Testis (tissue), 3 donors: ENCODE measurements around the gene LAMB4. TPM values are rescaled to one million over a fixed set of nuclear protein-coding genes. Genes with fewer than 3 reads are reported as not detected.

ENCODE experiments used
- DNase-seq: peaks from one replicate; pipeline ENCODE4 v3.0.0-alpha.2; 2019
- H3K27ac ChIP-seq, 2 donors: fragments of 200-600 bp; sonication (generic); one replicate each; pipeline ENCODE4 v1.5.1; 2019
- H3K27me3 ChIP-seq: fragments of 200-600 bp; sonication (generic); one replicate; pipeline ENCODE4 v1.5.1; 2019
- H3K36me3 ChIP-seq: fragments of 200-600 bp; sonication (generic); one replicate; pipeline ENCODE4 v1.5.1; 2017; ENCODE audit warnings: low read depth; ENCODE audit errors: missing control alignments
- H3K4me1 ChIP-seq: fragments of 200-600 bp; sonication (generic); one replicate; pipeline ENCODE4 v1.5.1; 2019
- H3K4me3 ChIP-seq, 2 donors: fragments of 200-600 bp; sonication (generic); one replicate each; pipeline ENCODE4 v1.5.1; 2017 to 2019
- H3K9me3 ChIP-seq: fragments of 200-600 bp; sonication (generic); one replicate; pipeline ENCODE4 v1.5.1; 2017
- CTCF ChIP-seq, 3 experiments: fragments of 450-650 bp in 2 of 3; fragments of 200-600 bp in 1 of 3; sonication (generic) in 1 of 3; IDR thresholded peaks; one replicate each; pipeline ENCODE4 v1.5.1; 2016 to 2019; ENCODE audit warnings: antibody characterized with exemption in 3 of 3, mild to moderate bottlenecking in 2 of 3, moderate library complexity in 1 of 3
- POLR2A ChIP-seq: fragments of 450-650 bp; IDR thresholded peaks from one replicate; pipeline ENCODE4 v1.6.1; 2017; ENCODE audit warnings: antibody characterized with exemption, mild to moderate bottlenecking, moderate library complexity
- WGBS, 2 donors: methylation state at CpG; one replicate each; pipeline ENCODE4 v1.1.5; 2018; 5-methylcytosine and 5-hydroxymethylcytosine counted together
- intact Hi-C: fragments of 100-400 bp; cut with DNase I; formaldehyde crosslinking; loops from one replicate; pipeline ENCODE4 v1.15.1; 2023; ENCODE audit warnings: low total_unique reads
- polyA plus RNA-seq: library from polyadenylated mRNA; stranded (reverse); fragments of 350-450 nt; fragmentation: Illumina TruSeq; extraction: RNeasy Lipid Tissue Mini Kit (QIAGEN cat#74804); gene quantifications from one replicate; pipeline ENCODE4 v1.2.3, GENCODE V29; 2014; ENCODE audit warnings: low read depth, low replicate concordance; ENCODE audit not compliant: insufficient read depth
- total RNA-seq, 2 donors: library from RNA; depleted of rRNA; stranded (reverse); fragments of >200 nt; gene quantifications; one replicate each; pipeline ENCODE4 v1.2.3, GENCODE V29; 2016

The LAMB4 gene
- total and polyA plus RNA-seq, 3 donors from 2014 or later: 2.8 to 3.1 (median 3.0) TPM

GRCh38 chr7:108167460-108167859, 37.3 kb upstream of the LAMB4 start:
- Histone ChIP-seq H3K9me3 (no peaks in the 10 kb centered on the region), H3K4me3 (no peak overlapping the region), H3K27me3 (no peaks in the 10 kb centered on the region), H3K27ac (no peak overlapping the region), H3K36me3 (no peaks in the 10 kb centered on the region), H3K4me1 (no peaks in the 10 kb centered on the region)
- no peak for TF ChIP-seq CTCF (IDR thresholded peaks at IDR 0.05)
- TF ChIP-seq POLR2A: no peak
- no peak for DNase-seq
- 77 to 79% methylated on average over 7 of the region's 7 CpGs for WGBS, 2 donors
- intact Hi-C loops: no loop called here

GRCh38 chr7:108166687-108167086, 36.5 kb upstream of the LAMB4 start:
- no peaks in the 10 kb centered on the region for H3K27me3 ChIP-seq
- H3K4me3 ChIP-seq: no peak overlapping the region
- TF ChIP-seq CTCF (IDR thresholded peaks at IDR 0.05) (no peak), POLR2A (no peak)
- H3K4me1 ChIP-seq: no peaks in the 10 kb centered on the region
- no peak for DNase-seq
- no peaks in the 10 kb centered on the region for H3K36me3 ChIP-seq
- H3K9me3 ChIP-seq: no peaks in the 10 kb centered on the region
- WGBS, 2 donors: 89 to 94% methylated on average over 5 of the region's 5 CpGs
- H3K27ac ChIP-seq: no peak overlapping the region
- intact Hi-C loops: no loop called here

GRCh38 chr7:108165723-108166122, 35.6 kb upstream of the LAMB4 start:
- H3K36me3 ChIP-seq: no peaks in the 10 kb centered on the region
- no peak overlapping the region for H3K27ac ChIP-seq
- WGBS, 2 donors: 95 to 96% methylated on average over 2 of the region's 2 CpGs
- intact Hi-C loops: no loop called here
- H3K9me3 ChIP-seq: no peaks in the 10 kb centered on the region
- H3K4me1 ChIP-seq: no peaks in the 10 kb centered on the region
- TF ChIP-seq CTCF (IDR thresholded peaks at IDR 0.05) (no peak), POLR2A (no peak)
- H3K27me3 ChIP-seq: no peaks in the 10 kb centered on the region
- DNase-seq: no peak
- no peak overlapping the region for H3K4me3 ChIP-seq

- intact Hi-C loops: no loop called here
Measured at GRCh38 chr7:108164946-108165345, 34.8 kb upstream of the LAMB4 start.

More at GRCh38 chr7:108164946-108165345, 34.8 kb upstream of the LAMB4 start:
- Histone ChIP-seq H3K36me3 (no peaks in the 10 kb centered on the region), H3K9me3 (no peaks in the 10 kb centered on the region), H3K4me3 (no peak overlapping the region), H3K4me1 (no peaks in the 10 kb centered on the region), H3K27me3 (no peaks in the 10 kb centered on the region), H3K27ac (no peak overlapping the region)
- WGBS, 2 donors: 73 to 77% methylated on average over 6 of the region's 6 CpGs
- no peak for DNase-seq
- no peak for TF ChIP-seq CTCF (IDR thresholded peaks at IDR 0.05)
- TF ChIP-seq POLR2A: no peak
